Right kidney (tissue), 9 donors: ENCODE measurements around the gene EIF1.
"Not testable (repeated sequence)": the region's sequence is repeated elsewhere in the genome, so short reads cannot be mapped to it uniquely, and the experiment has no call there.

Source experiments
- DNase-seq: peaks from one replicate; pipeline ENCODE4 v3.0.0-alpha.2; 2016
- long read RNA-seq, 8 donors: transcript quantifications; one replicate each; lab custom pipeline, GENCODE V29; 2026

Gene EIF1
- long read RNA-seq, donor 1, transcript EIF1-201 (3 exons, 1,120 nt) = minor isoform, 5 of 513 reads
- long read RNA-seq, donor 1, transcript EIF1-202 (2 exons, 2,170 nt) = minor isoform, 12 of 513 reads
- long read RNA-seq, donor 1, transcript EIF1-203 (4 exons, 2,330 nt) = major isoform, 439 of 513 reads
- long read RNA-seq, donor 1, partial matches to known transcripts = 56 of 513 reads
- long read RNA-seq, donor 1, other reads (novel, unspliced or antisense) = 0 of 513 reads
- long read RNA-seq, donor 2, transcript EIF1-203 (4 exons, 2,330 nt) = major isoform, 341 of 377 reads
- long read RNA-seq, donor 2, partial matches to known transcripts = 25 of 377 reads
- long read RNA-seq, donor 2, other reads (novel, unspliced or antisense) = 5 of 377 reads
- long read RNA-seq, donor 3, transcript EIF1-203 (4 exons, 2,330 nt) = major isoform, 229 of 255 reads
- long read RNA-seq, donor 3, partial matches to known transcripts = 25 of 255 reads
- long read RNA-seq, donor 3, other reads (novel, unspliced or antisense) = 0 of 255 reads
- long read RNA-seq, donor 4, transcript EIF1-201 (3 exons, 1,120 nt) = minor isoform, 9 of 462 reads
- long read RNA-seq, donor 4, transcript EIF1-203 (4 exons, 2,330 nt) = major isoform, 391 of 462 reads
- long read RNA-seq, donor 4, transcript EIF1-202 (2 exons, 2,170 nt) = minor isoform, 11 of 462 reads
- long read RNA-seq, donor 4, partial matches to known transcripts = 36 of 462 reads
- long read RNA-seq, donor 4, other reads (novel, unspliced or antisense) = 12 of 462 reads
- long read RNA-seq, donor 5, transcript EIF1-203 (4 exons, 2,330 nt) = major isoform, 516 of 559 reads
- long read RNA-seq, donor 5, partial matches to known transcripts = 24 of 559 reads
- long read RNA-seq, donor 5, other reads (novel, unspliced or antisense) = 10 of 559 reads
- long read RNA-seq, donor 6, transcript EIF1-203 (4 exons, 2,330 nt) = major isoform, 494 of 632 reads
- long read RNA-seq, donor 6, transcript EIF1-202 (2 exons, 2,170 nt) = minor isoform, 11 of 632 reads
- long read RNA-seq, donor 6, partial matches to known transcripts = 117 of 632 reads
- long read RNA-seq, donor 6, other reads (novel, unspliced or antisense) = 6 of 632 reads
- long read RNA-seq, donor 7 = 0 reads
- long read RNA-seq, donor 8, transcript EIF1-203 (4 exons, 2,330 nt) = major isoform, 375 of 452 reads
- long read RNA-seq, donor 8, transcript EIF1-202 (2 exons, 2,170 nt) = minor isoform, 12 of 452 reads
- long read RNA-seq, donor 8, partial matches to known transcripts = 53 of 452 reads
- long read RNA-seq, donor 8, other reads (novel, unspliced or antisense) = 5 of 452 reads

DNA sequence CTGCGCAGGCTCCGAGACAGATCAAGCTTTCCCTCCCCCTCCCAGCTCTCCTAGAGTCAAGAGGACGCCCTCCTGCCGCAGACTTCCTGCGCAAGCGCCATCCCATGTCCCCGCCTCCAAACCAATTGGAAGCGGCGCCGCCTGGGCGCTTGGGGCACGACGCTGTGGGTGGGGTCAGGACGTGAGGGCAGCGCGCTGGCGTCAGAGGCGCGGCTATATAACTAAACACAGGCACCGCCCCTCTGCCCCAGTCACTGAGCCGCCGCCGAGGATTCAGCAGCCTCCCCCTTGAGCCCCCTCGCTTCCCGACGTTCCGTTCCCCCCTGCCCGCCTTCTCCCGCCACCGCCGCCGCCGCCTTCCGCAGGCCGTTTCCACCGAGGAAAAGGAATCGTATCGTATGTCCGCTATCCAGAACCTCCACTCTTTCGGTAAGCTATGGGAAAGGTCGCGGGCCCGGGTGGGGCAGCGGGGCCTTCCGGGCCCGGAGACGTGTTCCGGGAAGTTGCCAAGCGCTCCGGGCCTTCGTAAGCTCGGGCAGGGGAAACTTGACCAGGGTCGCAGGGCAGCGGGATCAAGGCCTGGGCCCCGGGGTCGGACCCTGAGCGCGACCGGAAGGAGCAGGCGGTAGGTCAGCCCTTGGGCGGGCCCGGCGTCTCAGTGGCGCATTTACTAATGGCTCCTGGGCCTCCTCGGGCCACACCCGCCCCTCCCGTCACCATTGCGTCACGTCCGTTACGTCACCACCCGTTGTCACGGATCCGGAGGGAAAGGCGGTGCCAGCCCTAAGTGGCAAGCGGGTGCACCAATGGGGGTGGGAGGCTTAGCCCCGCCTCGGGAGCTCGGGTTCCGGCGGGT, at the start of gene EIF1:
Gene EIF1 (plus strand): TSS at position 245 of the 856 bp plus-strand sequence. CDS start 154 bp downstream, at position 399.
- DNase-seq = peak; percentile 96

DNA sequence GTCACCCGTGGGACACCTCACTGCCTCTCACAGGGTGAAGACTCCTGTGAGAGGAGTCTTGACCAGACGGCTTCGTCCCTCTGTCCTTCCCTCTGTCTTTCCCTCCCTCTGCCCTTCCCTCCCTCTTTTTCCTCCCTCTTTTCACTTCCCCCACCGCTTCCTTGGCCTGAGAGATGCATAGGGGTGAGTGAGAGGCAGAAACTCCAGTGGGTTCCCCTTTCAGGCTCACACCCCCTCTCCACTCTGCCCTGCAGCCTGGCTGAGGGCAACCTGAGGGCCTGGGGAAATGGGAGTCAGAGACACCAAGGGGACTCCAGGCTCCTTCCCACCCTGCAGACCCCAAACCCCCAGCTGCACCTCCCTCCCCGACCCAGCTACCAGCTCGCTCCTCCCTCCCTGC, 49.7 kb upstream of the EIF1 start:
- DNase-seq = no peak

DNA sequence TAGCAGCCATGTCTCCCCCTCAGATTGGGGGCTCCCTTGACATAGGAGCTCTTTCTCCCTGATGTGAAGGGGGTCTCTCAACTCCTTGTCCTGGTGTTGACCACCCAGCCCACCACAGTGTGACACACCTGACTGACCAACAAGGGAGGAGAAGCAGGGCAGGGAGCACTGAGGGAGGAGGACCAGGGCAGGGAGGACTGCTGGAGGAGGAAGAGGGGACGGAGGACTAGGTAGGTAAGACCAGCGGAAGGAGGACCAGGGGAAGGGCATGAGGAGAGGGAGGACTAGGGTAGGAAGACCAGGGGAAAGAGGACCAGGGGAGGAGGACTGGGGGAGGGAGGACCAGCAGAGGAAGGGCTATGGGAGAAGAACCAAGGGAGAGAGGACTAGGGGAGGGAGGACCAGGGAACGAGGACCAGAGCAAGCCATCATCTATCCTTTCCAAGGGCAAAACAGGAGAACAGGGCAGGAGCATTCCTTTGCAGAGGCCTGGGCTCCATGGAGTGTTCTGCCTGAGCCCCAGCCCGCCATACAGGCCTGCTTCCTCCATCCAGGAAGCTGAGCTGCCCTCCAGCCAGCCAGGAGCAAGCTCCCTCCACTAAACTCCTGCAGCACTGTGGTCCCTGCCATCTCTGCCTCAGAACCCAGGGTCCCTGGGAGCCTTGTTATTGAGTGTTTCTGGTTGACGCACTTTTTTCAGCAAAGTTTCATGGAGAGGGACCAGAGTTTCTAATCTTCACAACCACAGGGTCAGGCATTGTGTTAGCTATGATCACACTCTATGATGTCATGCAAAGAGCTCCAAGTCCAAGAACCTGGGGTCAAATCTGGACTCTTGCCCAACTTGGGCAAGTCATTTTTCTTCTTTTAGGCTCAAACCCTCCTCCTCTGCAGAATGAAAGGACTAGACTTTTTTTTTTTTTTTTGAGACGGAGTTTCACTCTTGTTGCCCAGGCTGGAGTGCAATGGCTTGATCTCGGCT, 48.9 kb upstream of the EIF1 start:
- DNase-seq = no peak

DNA sequence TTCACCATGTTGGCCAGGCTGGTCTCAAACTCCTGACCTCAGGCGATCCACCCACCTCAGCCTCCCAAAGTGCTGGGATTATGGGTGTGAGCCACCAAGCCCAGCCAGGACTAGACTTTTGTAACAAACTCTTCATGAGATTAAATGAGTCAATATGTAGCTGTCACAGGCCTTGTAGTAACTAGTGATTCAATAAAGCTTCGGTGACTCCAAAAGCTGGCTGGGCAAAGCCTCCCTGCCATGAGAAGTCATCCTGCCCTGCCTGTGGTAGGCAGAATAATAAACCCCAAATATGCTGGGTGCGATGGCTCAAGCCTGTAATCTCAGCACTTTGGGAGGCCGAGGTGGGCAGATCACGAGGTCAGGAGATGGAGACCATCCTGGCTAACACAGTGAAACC, 48.1 kb upstream of the EIF1 start:
- DNase-seq = not testable (repeated sequence)

DNA sequence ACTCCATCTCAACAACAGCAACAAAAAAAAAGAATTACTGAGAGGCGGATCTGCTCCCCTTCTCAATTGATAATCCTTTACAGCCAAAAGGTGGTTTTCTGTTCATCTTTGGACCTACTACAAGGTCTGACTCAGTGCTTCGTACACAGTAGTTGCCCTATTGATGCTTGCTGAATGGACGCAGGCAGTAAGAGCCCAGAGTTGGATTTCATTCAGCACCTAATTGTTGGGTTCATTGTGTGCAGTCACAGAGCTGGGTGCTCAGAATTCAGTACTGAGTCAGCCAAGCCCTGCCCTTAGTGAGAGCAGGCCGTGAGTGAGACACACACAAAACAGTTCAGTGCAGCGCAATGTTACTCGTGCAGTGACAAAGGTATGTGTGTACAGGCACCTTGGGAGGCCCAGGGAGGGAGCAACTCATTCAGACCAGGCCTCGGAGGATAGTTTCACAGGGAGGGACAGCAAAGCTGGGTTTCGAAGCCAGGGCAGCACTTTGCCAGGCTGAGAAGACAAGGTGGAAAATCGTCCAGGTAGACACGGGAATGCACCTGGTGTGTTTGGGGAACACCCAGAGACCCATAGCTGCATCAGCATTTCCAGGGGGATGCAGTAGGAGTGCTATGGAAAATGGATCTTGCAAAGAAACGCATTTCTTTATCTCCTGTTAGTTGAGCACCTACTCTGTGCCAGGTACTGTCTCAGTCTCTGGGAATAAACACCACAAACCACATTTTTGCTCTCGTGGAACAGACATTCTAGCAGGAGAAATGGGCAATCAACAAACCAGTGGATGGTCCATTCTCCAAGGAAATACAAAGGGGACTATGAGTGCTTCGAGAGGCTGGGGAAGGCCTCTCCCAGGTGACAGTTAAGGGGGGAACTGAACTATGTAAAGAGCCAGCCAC, 46.2 kb upstream of the EIF1 start:
- no peak for DNase-seq

DNA sequence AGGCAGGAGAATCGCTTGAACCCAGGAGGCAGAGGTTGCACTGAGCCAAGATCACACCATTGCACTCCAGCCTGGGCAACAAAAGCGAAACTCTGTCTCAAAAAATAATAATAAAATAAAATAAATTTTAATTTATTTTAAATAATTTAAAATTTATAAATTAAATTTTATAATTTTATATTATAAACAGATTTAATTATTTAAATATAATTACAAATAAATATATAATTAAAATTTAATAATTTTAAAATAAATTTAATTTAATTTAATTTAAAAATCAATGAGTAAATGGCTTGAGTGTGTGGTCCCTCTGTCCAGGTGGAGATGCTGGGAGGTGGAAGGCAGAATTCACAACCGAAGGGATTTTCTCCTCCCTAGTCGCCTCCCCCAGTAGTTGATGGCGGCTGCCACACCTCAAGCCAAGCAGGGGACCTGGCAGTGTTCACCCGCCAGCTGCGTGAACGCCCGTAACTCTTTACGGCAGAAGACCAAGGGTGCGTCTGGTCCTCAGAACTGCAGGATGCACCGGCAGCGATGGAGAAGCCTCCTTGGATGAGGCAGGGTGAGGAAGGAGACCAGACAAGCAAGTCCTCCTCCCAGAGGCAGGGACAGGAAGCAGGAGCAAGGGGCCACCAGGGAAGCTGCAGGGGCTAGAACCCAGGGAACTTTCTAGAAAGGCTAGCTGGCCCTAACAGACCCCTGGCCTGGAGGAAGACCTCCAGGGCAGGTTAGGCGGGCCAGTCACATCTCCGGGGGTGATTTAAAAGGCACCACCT, 41.5 kb upstream of the EIF1 start:
- DNase-seq = no peak

DNA sequence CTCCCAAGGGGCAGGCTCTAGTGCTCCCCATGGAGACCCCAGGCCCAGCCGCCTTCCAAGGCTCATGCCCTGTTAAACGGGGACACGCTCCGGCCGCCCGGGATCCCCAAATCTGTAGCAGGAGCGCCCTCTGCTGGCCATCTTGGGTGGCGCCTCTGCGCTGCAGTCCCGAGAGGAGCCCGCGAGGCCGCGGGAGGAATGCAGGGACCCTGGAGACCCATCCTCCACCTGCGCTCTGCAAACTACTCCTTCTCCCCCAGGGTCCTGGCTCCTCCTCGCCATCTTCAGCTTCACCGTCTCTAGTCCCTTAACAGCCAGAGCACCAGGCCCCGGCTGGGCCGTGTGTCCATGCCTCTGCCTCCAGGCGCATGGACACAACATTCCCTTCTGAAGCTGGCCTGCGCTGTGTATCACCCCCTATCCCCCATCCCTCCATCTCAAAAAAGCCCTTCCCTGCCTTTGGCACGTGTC, 40.7 kb upstream of the EIF1 start:
- peak; percentile 92 for DNase-seq

DNA sequence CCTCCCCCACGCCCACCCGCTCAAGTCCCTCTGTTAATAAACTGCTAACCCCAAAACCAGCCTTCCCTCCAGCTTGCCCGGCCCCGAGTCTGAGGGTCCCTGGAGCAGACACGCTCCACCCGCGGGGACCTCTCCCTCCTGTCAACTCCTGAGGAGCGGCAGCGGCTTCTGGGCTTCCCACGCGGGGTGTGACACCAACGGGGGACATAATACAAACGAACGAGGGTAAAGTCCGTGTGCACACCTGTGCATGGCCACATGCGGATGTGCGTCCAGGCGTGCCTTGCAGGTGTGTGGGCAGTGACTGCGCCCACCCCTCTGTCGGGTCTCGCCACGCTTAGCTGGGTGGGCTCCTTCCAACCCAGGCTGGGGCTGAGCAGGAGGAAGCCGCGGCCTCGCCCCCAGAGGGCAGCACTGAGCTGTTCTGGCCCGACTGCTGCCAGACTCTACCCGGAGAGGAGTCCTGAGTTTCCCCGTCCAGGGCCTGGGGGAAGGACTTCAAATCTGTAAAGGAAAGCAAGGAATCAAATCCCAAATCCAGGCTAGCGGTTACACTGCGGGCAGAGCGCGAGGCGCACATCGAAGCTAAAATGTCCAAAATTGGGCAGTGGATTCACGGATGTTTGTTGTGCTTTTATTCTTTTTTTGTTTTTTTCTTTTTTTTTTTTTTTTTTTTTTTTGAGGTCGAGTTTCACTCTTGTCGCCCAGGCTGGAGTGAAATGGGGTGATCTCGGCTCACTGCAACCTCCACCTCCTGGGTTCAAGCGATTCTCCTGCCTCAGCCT, 40.1 kb upstream of the EIF1 start:
- DNase-seq = peak; percentile 90

DNA sequence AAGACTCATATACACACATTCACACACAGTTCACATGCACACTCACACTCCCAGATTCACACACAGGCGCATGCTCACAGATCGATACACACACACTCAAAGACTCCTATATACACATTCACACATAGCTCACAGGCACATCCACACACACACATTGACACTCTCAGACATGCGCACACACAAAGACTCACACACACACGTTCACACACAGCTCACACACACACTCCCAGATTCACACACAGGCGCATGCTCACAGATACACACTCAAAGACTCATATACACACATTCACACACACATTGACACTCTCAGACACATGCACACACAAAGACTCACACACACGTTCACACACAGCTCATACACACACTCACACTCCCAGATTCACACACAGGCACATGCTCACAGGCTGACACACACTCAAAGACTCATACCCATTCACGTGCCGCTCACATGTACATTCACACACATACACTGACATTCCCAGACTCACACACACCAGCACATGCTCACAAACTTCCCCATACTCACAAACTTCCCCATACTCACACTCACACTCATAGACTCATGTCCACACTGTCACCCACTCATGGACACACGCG, 38.7 kb upstream of the EIF1 start:
- DNase-seq = no peak

DNA sequence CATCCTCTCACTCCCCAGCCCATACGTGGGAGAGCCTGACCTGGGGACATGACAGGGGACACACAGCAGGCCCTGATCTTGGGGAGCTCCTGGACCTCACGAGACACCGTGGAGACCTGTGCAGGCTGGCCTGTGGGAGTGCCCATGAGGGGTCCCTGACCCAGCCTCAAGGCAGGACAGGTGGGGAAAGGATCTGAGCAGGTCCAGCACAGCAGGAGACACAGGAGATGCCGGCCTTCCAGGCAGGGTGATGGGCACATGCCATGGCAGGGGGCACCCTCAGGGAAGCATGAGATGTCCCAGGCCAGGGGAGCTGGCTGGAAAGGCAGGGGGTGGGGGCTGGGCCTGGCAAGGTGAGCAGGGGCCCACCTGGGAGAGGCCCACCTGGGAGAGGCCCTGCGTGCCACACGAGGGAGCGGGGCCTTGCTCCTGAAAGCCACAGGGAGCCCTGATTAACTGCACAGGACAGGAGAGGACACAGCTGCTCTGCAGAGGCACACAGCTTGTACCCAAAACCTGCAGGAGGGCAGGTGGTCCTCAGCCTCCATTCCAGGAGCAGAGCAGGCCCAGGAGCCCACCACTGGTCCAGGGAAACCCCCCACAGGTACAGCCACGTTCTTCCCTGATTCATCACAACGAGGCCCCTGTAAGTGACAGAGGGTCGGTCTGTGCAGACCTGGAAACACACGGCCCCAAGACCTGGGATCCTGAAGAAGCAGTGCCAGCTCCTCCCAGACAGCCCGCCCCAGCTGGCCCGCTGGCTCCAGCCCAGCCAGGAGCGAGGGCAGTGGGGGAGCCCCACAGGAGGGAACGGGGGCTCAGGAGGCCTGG, 37.7 kb upstream of the EIF1 start:
- DNase-seq = peak; percentile 55

DNA sequence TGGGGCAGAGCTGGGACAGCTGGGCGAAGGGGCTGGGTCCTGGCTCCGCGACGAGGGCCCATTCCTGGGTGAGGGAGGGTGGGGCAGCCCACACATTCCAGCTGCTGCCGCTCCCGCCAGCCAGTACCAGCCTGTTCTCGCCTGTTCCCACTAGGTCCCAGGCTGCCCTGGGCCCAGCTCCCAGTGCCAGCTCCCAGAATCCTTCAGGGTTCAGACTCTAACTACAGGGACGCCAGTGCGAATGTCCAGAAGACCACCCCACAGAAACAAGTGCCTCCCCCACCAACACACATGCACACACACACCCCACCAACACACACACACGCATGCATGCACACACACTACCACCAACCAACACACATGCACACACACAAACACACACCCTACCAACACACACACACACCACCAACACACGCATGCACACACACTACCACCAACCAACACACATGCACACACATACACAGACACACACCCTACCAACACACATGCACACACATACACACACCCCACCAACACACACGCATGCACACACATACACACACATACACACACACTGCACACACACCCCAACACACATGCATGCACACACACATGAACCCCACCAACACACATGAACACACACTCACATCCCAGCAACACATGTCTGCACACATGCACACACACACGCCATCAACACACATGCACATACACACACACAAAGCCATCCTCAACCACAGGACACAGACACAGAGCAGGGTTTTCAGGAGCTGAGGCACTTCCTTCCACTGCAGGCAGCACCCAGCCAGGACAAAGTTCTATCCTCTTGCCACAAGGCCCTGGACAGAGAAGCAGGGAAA, 36.8 kb upstream of the EIF1 start:
- DNase-seq = no peak

DNA sequence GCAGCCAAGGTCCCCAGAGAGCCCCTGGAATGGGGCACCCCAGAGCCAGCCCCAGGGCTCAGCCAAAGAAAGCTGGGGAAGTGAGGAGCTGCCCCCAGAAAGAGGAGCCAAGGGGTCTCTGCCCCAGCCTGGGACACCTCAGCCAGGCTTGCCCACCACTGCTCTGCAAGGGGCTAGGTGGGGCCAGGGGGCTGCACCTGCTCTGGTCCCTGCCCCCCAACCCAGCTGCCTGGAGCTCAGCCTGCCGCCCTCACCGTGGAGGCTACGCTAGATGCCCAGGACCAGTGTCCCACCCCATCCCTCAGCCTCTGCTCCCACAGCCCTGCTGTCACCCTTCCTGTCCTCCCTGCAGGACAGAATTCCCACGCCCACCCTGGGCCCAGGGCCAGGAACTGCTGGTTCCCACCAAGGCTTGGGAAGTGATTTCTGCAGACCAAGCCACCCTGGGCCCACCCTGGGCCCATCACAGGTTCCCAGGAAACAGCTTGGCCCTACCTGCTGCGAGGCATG, 36.2 kb upstream of the EIF1 start:
- no peak for DNase-seq

DNA sequence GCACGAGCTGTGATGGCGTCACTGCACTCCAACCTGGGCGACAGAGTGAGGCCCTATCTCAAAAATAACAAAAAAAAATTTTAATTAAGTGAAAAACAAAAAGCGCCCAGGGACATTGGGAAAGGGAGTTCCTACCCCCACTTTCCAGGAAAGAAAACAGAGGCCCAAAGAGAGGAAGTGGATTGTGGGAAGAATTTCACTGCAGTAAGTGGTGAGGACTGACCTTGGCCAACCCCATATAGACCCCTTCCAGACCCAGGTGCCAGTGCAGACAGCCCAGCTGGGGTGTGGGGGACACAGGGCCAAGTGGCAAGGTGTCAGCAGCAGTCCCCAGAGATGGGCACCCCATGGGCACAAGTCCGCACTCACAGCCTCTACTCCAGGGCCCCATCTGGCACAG, 35.3 kb upstream of the EIF1 start:
- no peak for DNase-seq

DNA sequence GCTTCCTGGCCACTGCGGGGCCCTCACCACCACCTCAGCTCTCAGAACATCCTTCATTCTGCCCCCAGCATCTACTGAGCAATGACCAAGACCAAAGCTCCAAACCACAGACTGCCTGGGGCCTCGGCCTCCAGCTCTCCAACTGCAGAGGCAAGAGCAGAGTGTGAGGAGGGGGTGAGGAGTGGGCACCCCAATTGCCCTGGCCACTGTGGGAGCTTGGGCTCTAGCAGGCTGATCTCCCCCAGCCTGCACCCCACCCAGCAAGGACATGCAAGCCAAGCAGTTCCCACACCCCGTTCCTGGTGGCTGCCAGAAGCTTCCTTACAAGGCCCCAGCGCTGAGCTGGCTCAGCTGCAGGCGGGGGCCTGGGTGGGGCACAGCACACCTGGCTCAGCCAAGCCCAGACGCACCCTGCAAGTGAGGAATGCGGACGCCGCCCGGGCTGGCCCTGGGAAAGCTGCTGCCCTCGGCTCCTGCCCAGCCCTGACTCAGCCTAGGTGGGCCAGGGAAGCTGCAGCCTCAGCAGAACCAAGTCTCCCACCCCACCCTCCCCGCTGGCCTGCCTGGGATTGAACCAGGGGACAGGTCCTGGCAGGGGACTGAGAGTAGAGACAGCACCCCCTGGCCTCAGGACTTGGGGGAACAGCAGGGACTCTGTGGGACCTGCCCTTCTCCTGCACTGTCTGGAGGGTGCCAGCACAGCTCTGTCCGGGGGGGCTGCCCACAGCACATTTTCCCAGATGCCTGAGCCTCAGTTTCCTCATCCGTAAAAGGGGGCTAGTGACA, 34.6 kb upstream of the EIF1 start:
- DNase-seq = no peak
